ENCODE results near the gene PIK3C2B.
A peak's percentile ranks its signal among the peaks of the same experiment; 100 is the strongest.
"Not testable (repeated sequence)": the region's sequence is repeated elsewhere in the genome, so short reads cannot be mapped to it uniquely, and the experiment has no call there.

Gene PIK3C2B

DNA sequence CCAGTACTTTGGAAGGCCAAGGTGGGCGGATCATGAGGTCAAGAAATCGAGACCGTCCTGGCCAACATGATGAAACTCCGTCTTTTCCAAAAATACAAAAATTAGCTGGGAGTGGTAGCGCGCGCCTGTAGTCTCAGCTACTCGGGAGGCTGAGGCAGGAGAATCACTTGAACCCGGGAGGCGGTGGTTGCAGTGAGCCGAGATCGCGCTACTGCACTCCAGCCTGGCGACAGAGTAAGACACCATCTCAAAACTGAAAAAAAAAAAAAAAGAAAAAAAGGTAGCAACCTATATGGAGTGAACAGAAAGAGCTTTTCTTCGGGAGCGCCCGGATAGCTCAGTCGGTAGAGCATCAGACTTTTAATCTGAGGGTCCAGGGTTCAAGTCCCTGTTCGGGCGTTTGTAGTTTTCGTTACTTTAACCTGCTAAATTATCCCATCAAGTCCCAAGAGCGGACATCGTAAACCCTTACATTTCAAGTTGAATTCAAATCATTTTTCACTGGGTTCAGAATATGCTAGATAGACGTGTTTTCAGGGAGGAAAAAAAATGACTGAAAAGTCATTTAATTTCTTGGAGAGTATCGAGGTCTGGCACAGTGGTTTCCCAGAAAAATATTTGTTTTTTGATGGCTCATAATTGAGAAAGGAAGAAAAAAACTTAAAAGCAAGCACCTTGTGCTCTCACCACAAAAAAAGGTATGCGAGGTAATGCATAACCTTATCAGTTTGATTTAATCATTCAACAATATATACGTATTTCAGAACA is 11.8 kb upstream of the PIK3C2B start:
- peak; percentile 91 for DNase-seq (ENCODE audit: low spot score)

DNA sequence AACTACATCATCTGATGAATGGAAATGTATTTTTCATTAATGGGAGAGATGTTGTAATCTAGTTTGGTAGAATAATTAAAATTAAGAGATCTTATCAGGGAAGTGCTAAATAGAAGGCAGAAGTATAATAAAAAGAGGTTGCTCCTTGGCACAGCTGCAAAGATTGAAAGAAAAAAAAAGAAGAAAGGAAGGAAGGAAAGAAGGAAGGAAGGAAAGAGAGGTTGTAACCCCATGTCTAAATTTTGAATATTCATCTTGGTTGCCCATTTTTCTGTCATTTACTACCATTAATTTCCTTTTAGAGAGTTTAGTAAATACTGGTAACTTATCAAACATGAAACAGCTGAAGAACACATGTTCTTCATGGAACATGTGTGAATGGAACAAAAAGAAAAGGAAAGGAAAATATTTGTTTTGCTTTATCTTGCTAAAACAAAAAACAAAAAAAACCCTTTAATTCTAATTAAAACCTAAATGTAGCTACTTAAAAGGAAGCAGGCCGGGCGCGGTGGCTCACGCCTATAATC is 11.1 kb upstream of the PIK3C2B start:
- DNase-seq (ENCODE audit: low spot score), result no peak

DNA sequence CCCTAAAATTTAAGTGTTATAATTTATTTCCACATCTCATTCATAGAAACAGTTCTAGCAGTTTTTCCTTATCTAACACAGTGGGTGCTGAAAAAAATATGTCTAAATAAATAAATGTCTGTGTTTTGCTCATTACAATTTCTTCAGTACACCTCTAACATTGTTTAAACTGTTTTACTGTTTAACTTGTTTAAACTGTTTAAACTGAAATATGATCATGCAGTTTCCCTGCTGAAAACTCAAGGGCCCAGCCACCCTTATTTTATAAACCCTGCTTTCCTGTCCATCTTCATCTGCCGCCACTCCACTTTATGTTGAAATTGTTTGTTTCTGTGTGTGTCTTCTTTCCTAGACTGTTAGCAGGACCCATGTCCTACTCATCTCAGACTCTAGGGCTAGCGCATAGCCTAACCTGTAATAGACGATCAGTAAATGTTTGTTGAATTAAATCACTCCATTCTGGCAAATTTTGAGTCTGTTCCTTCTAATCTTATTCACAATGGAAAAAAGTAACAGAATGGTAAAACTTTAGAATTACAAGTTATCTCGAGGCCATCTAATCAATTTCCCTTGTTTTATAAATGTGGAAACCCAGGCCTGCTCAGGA is 9.4 kb upstream of the PIK3C2B start:
- no peak for DNase-seq (ENCODE audit: low spot score)

DNA sequence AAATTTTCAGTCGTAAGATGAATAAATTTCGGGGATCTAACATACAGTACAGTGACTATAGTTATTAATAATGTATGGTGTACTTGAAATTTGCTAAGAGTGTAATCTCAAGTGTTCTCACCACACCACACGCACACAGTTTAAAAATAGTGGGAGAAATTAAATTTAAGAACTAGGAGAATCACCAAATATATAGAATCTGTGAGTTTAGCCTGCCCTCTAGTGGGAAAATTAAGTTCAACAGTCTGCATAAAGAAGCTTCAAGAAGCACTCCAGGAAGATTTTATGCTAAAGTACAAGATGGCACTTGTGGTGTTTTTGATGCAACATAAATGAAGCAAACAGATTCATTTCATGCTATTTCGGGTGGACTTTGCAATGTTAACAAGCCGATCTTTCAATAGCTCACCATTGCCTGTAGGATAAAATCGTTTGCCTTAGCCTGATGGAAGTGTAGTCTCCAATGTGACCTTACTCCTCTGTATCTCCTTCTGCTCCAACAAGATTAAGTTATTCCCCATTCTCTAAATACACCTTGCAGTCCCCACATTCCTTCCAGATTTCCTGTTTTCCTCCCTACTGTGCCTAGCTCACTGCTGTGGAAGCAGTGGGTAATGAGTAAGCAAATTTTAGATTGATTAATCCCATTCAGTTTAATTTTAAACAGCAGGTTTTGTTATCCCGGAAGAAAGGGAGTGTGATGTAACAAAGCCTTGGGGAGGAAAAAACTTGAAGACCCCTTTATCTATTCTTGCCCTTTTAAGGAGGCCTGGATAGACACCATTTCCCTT is 8.7 kb upstream of the PIK3C2B start:
- peak; percentile 71 for DNase-seq (ENCODE audit: low spot score)

DNA sequence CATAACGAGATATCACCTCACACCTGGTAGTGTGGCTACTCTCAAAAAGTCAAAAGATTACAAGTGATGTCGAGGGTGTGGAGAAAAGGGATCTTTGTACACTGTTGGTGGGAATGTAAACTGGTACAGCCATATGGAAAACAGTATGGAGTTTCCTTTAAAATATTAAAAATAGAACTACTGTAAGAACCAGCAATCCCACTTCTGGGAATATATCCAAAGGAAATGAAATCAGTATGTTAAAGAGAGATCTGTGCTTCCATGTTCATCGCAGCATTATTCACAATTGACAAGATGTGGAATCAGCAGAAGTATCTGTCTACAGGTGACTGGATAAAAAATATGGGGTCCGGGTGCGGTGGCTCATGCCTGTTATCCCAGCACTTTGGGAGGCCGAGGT is 7.6 kb upstream of the PIK3C2B start:
- no peak for DNase-seq (ENCODE audit: low spot score)

DNA sequence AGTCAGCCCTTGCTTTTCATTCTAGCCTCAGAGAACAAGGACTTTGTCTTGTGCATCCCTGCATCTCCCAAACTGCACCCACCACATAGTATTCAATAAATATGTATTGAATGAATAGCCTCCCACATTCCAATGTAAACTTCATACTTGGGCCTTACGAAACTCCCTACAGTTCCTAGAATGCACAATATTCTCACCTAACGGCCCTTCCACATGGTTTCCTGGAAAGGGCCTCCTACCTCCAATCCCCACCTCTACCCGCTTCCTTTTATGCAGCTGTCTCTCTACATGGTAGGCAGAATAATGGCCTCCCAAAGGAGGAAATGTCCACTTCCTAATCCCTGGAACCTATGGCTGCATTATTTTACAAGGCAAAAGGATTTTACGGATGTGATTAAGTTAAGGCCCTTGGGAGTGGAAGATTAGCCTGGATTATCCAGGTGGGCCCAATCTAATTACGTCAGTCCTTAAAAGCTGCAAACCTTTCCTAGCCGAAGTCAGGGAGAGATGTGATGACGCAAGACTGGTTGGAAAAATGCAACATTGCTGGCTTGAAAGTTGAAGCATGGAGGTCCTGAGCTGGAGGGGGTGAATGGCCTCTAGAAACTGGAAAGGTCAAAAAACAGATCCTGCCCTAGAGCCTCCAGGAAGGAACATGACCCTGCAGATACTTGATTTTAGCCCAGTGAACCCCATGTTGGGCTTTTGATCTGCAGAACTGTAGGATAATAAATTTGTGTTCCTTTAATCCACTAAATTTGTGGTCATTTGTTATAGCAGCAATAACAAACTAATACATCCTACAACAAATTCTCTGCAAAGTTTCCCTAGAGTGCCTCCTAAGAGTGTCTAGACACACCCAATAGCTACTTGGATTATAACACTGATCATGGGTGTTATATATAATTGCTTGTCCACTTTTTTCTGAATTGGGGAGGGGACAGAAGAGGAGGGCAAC is 5.2 kb upstream of the PIK3C2B start:
- no peak for DNase-seq (ENCODE audit: low spot score)

DNA sequence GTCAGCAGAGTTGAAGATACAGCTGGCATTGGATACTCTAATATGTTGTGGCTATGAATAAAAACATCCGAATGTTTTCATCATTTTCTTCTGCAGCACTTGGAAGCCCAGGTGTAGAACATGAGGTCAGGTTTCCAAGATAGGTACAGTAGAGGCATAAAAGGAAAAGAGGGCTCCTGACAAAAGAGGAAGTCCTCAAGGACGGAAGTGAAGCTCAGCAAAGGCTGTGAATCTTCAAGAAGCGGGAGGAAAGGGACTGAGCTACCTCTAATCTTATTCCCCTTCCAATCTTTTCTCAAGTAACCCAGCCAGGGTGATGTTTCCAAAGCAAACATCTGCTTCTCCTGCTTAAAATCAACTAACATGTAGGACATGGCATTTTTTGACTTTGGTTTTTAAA is 4.4 kb upstream of the PIK3C2B start:
- no peak for DNase-seq (ENCODE audit: low spot score)

DNA sequence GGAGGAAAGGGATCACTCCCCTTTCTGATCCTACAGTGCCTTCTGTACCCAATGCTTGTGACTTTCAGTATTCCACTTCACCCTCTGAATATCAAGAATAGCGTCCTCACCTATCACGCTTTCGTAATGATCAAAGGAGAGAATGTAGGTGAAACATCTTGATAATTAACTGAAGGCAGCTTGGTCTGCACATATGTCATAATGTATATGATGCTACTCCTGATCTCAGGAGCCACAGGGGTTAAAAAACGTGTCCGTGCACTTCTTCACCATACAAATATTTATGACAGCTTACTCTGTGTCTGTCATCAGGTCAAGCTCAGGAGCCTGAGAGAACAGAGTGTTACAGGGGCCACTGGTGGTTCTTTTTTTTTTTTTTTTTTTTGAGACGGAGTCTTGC is 1.2 kb upstream of the PIK3C2B start:
- no peak for DNase-seq (ENCODE audit: low spot score)

DNA sequence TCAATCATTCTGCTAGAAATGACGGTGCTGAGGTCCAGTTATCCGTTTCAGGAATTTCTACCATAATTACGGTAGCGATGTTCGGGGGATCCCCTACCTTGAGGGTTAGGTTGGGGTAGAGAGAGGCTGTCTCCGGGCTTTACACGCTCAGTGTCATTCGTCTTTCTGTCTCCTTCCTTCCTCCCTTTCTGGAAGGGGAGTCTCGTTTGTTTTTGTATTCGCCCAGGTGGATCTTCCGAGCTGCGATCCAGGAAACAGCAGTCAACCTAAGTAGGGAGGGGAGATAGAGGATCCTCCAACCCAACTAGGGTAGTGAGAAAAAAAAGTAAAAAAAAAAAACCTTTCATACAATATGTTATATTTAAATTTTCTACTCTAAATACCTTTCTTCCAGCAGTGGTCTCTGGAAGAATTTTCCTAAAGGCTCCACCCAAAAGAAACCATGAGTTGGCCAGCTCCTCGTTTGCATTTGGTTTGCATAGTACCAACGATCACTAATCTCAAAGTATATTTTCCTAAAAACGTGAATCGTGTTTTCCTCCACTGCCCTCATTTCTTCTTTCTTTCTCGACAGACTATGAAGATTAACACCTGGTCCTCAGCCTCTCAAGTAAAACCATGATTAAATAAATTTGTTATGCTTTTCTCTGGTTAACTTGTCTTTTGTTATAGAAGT is 611 bp upstream of the PIK3C2B start:
- peak; percentile 25 for DNase-seq (ENCODE audit: low spot score)

DNA sequence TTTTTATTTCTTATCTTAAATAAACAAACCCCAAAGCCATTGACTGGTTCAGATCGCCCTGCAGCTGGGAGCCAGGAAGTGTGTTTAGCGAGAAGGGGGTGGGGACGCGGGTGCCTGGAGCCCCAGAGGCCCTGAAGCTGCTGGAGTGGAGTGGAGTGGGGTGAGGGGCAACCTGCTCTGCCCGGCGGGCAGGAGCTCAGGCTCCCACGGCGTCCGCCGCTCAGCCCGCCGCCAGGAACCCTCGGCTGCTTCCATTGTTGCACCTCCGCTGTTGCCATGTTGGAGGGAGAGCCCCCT is 673 bp downstream of the PIK3C2B start:
- DNase-seq (ENCODE audit: low spot score), result peak; percentile 77

DNA sequence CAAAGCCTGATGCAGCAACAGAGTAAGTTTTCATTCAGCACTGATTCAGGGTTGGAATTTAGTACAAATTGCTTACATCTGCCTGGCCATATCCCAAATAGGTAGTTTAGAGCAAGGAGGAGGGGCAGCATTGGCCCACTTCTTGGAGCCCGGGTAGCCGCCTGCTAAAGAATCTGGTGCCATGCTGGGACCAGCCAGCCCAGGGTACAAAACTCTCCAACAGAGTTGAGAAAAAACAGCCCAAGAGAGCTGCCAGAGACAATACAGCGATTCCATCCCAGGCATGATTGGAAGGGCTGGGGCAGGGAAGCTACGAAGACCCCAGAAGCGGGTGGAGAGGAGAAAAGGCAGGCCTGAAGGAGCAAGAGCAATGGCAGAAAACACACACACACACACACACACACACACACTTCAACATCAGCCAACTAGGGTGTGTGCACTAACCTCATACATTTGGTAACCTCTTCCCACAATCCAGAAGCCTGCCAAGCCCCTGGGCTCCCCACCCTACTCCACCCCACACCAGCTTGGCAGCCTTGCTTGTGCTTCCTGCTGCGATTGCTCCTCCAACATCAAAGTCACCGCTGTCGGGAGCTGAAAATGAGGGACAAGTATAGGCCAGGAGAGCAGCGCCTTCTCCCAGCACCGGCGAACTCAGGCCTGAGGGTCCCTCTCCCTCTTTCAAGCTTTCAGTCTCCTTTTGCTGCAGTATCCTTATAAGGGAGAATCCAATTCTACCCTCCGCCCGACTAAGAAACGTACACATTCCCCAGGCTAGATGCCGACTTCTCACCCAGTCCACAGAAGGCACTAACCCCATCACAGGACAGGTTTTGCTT is 1.2 kb downstream of the PIK3C2B start:
- DNase-seq (ENCODE audit: low spot score), result peak; percentile 88

DNA sequence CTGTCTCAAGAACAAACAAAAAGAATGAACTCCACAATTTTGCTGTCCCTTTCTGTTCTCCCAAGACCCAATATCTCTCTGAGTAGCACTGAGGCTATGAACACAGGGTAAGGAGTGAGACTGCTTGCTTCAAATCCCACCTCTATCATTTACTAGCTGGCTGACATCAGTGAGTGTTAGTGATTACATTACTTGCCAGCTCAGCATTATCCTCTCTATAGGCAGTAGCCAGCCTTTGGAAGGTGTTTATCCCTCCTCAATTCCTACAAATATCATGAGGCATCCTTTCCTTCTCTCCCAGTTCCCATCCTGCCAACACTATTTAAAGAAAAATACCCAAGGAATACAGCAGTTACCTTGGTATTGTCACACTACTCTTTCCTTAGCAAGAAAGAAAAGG is 3.0 kb downstream of the PIK3C2B start:
- DNase-seq (ENCODE audit: low spot score), result no peak

DNA sequence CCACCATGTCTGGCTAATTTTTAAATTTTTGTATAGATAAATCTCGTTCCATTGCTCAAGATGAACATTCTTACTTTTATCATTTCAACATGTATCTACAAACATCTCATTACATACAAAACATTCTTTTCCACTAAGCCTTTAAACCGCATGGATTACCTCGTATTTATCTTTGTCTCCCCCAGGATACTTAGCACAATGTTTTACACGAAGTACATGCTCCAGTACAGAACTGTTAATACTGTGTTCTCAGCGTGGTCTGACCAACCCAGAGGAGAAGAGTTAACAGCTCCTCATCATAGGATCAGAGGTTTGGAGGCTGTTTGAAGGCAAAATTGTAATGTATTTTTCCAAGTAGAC is 7.4 kb downstream of the PIK3C2B start:
- DNase-seq (ENCODE audit: low spot score), result no peak

DNA sequence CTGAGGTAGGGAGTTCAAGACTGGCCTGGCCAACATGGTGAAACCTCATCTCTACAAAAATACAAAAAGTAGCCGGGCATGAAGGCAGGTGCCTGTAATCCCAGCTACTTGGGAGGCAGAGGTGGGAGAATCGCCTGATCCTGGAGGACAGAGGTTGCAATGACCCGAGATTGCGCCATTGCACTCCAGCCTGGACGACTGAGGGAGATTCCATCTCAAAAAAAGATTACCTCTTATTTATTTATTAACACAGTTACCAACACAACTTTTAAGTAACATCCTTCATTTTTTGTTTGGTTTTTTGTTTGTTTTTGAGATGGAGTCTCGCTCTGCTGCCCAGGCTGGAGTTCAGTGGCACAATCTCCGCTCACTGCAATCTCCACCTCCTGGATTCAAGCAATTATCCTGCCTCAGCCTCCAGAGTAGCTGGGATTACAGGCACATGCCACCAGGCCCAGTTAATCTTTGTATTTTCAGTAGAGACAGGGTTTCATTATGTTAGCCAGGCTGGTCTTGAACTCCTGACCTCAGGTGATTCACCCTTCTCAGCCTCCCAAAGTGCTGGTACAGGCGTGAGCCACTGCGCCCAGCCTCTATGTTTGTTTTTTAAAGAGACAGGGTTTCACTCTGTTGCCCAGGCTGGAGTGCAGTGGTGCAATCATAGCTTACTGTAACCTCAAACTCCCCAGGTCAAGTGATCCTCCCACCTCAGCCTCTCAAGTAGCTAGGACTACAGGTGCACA is 7.9 kb downstream of the PIK3C2B start:
- DNase-seq (ENCODE audit: low spot score), result not testable (repeated sequence)

DNA sequence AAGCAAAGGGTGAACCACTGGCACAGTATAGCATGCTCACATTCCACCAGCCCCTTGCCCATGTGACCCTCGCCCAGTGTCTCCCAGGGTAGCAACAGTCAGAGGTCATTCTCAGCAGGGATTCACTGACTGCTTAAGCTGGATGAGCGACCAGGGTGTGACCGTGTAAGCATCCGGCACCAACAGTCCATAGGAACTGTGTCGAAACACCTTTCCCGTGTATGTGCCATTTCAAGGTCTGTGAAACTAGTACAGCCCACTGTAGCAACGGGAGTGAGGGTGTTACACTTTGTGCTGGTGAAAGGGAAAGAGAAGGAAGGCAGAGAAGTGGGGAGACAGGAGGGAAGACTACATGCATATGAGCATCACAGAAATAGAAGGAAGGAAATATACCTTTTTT is 10.8 kb downstream of the PIK3C2B start:
- no peak for DNase-seq (ENCODE audit: low spot score)

DNA sequence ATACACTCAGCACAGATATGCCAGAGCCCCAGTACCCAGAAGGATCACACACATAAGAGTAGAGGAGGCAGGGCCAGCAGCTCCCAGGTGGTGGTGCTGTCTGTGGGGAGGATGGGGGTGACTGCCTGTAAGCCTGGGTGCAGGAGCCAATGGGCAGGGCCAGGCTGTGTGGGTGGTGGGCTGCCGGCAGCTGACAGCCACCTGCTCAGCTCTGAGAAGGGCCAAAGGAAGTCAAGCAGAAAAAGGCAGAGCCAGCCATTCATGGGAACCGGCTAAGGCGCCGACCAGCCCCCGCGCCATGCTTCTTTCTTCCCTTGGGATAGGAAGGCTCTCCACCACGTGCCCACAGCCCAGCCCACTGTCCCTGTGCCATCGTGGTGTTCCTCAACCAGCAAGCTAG is 14.1 kb downstream of the PIK3C2B start:
- no peak for DNase-seq (ENCODE audit: low spot score)

DNA sequence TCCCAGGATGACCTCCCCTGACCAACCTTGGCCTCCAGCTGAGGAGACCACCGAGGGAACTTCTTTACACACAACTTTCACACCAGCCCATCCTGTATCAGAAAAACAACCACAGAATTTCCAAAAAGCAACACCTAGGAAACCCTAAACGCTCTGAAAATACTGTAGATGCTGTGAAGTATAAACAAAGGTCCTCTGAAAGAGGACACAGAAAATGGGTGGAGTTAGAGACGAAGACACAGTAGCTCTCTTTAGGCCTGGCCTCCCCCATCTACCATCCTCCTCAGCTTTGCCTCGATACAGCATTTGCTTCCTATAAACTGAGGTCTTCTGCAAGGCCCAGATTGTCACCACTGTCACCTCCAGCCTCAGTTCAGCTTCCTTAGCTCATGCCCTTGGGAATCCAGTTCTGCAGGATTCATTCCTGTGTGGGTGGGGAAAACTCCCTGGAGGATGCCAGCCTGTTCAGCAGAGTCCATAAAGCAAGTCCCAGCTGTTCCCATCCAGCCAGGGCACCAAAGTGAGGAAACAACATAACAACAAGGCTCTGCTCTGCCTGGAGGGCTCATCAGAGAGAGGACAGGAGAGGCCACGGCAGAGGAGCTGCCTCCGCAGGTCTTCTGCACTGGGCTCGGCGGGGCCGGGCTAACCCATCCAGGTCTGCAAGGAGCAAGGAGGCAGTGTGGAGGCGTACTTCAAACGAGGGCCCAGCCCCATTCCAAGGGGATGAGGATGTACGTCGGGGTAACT is 15.0 kb downstream of the PIK3C2B start:
- no peak for DNase-seq (ENCODE audit: low spot score)

DNA sequence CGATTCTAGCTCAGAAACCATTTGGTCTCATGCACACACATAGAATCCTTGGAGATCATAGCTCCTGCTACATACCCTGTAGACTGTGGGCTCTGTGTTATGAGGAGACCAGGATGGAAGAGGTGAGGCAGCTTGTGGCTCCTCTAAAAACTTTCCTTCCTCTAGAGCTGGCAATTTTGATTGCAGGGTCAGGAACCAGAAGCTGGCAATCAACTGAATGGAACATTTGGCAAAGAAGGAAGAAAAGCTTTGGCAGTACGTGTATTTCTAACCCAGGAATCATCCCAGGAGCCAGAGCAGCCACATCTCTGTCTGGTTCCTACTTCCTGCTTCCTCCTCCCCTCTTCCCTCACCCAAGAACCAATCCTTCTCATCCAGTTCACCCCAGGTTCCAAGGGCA is 15.7 kb downstream of the PIK3C2B start:
- no peak for DNase-seq (ENCODE audit: low spot score)

Data from SW480 (cell line).